ENCODE measurements around the gene PSRC1.

The PSRC1 gene

GRCh38 chr1:109271458-109271857, 11.5 kb downstream of the PSRC1 start:
- DNase-seq = no peak

- DNase-seq = no peak
These were observed 12.2 kb downstream of the PSRC1 start for GRCh38 chr1:109270623-109271317.

- DNase-seq = no peak
These were observed 12.8 kb downstream of the PSRC1 start for GRCh38 chr1:109269981-109270622.

- DNase-seq = no peak
These were observed 13.5 kb downstream of the PSRC1 start for GRCh38 chr1:109269212-109269980.

- DNase-seq = no peak
These were observed 14.3 kb downstream of the PSRC1 start for GRCh38 chr1:109268431-109269211.

- no peak for DNase-seq
These were observed 15.1 kb downstream of the PSRC1 start for GRCh38 chr1:109267743-109268300.

GRCh38 chr1:109266965-109267364, 16.0 kb downstream of the PSRC1 start:
- no peak for DNase-seq

GRCh38 chr1:109265741-109266330, 17.1 kb downstream of the PSRC1 start:
- no peak for DNase-seq

GRCh38 chr1:109265016-109265415, 17.9 kb downstream of the PSRC1 start:
- no peak for DNase-seq

GRCh38 chr1:109264379-109264755, 18.6 kb downstream of the PSRC1 start:
- no peak for DNase-seq

- peak; percentile 80 for DNase-seq
These were observed 19.2 kb downstream of the PSRC1 start for GRCh38 chr1:109263597-109264378.

- DNase-seq = no peak
These were observed 19.7 kb downstream of the PSRC1 start for GRCh38 chr1:109263234-109263596.

GRCh38 chr1:109262231-109263055, 20.5 kb downstream of the PSRC1 start:
- no peak for DNase-seq

- no peak for DNase-seq
These were observed 21.4 kb downstream of the PSRC1 start for GRCh38 chr1:109261578-109261977.

GRCh38 chr1:109261006-109261405, 21.9 kb downstream of the PSRC1 start:
- no peak for DNase-seq

GRCh38 chr1:109259674-109260557, 23.0 kb downstream of the PSRC1 start:
- no peak for DNase-seq

GRCh38 chr1:109258481-109259466, 24.2 kb downstream of the PSRC1 start:
- no peak for DNase-seq

GRCh38 chr1:109257682-109258421, 25.1 kb downstream of the PSRC1 start:
- no peak for DNase-seq
